OCI-LY3 (cell line): ENCODE results near the gene ANKFN1.

ENCODE experiments used
- EZH2phosphoT487 ChIP-seq: fragments of 200-600 bp; shearing (Covaris generic); IDR thresholded peaks from 2 replicates; pipeline ENCODE4 v1.6.1; 2018; ENCODE audit warnings: antibody characterized with exemption, mixed run types, low read depth
- TF ChIP-seq, protein P1 (sequence below): fragments of 200-600, 300-600 bp; sonication (generic); IDR thresholded peaks from 2 replicates; pipeline ENCODE4 v1.5.1; 2014; ENCODE audit warnings: antibody characterized with exemption, low read length, low read depth

DNA sequence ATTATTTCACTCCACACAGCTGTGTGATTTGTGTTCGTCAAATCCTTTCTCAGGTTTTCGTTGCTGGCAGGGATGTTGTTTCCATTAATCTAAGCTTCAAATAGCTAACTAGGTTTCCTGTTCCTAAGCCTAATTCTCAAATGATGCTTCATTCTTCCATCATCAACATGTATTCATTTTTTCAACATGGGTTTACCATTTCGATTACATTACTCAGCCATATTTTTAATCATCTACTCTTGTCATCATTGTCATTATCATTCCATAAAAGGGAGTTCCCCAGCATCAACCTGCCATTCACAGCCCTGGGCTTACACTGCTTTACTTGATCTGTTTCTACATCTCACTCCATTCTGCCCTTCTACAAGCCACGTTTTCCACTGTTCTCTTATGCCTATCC, 33.3 kb upstream of the ANKFN1 start:
- TF ChIP-seq, protein P1, sequence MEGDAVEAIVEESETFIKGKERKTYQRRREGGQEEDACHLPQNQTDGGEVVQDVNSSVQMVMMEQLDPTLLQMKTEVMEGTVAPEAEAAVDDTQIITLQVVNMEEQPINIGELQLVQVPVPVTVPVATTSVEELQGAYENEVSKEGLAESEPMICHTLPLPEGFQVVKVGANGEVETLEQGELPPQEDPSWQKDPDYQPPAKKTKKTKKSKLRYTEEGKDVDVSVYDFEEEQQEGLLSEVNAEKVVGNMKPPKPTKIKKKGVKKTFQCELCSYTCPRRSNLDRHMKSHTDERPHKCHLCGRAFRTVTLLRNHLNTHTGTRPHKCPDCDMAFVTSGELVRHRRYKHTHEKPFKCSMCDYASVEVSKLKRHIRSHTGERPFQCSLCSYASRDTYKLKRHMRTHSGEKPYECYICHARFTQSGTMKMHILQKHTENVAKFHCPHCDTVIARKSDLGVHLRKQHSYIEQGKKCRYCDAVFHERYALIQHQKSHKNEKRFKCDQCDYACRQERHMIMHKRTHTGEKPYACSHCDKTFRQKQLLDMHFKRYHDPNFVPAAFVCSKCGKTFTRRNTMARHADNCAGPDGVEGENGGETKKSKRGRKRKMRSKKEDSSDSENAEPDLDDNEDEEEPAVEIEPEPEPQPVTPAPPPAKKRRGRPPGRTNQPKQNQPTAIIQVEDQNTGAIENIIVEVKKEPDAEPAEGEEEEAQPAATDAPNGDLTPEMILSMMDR, result no peak
- TF ChIP-seq EZH2phosphoT487, result no peak
